ENCODE measurements around the gene KLHL36.

GRCh38 chr16:84652566-84652965 lies 4.3 kb downstream of the KLHL36 start:
- TF ChIP-seq CTCF (IDR thresholded peaks at IDR 0.05) = no peak
- TF ChIP-seq POLR2A (IDR thresholded peaks at IDR 0.05) = no peak
